ENCODE results near the gene OPRL1.

OPRL1 gene

DNA sequence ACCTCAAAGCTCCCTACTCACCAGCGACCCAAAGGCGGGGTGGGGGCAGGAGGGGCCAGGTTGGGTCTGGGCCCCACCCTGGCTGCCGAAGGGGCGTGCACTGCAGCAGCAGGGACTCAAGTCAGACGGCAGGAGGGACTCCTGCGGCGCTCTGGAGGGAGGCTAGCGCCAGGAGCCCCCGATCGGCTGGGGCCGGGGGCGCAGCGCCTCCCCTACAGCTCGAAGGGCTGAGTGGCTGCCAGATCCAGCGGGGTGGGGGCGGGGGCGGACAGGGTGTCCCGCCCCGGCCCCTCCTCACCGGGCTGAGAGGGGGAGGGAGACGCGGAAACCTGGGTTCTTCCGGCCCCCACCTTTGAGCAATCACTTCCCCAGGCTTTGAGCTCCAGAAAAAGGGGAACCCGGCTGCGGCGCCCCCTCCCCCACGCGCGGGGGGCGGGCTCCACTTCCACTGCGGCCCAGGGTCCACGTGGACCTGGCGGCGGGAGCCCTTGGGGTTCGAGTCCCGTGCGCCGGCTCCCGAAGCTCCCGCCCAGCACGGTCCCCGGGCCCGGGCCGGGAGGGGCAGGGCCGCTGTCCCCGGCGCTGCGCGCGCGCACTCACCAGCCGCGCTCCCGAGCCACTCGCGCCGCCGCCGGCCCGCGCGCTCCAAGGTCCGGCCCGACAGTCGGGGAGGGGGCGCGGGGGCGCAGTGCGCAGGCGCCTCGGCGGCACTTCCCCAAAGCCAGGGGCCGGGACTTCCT is 439 bp upstream of the OPRL1 start, which contains the start of gene RGS19:
RGS19 (minus strand) TSS at position 246 of the 740 bp plus-strand sequence. CDS start 2,632 bp downstream, outside the sequence.
- peak within 1 kb of the TSS; percentile 66 for H3K4me3 ChIP-seq (ENCODE audit: low read depth, low read length)
- TF ChIP-seq, protein P1, sequence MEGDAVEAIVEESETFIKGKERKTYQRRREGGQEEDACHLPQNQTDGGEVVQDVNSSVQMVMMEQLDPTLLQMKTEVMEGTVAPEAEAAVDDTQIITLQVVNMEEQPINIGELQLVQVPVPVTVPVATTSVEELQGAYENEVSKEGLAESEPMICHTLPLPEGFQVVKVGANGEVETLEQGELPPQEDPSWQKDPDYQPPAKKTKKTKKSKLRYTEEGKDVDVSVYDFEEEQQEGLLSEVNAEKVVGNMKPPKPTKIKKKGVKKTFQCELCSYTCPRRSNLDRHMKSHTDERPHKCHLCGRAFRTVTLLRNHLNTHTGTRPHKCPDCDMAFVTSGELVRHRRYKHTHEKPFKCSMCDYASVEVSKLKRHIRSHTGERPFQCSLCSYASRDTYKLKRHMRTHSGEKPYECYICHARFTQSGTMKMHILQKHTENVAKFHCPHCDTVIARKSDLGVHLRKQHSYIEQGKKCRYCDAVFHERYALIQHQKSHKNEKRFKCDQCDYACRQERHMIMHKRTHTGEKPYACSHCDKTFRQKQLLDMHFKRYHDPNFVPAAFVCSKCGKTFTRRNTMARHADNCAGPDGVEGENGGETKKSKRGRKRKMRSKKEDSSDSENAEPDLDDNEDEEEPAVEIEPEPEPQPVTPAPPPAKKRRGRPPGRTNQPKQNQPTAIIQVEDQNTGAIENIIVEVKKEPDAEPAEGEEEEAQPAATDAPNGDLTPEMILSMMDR (conservative IDR thresholded peaks at IDR 0.05; ENCODE audit: low read depth, low read length) = no peak
- DNase-seq (ENCODE audit: low read depth) = peak; percentile 42

DNA sequence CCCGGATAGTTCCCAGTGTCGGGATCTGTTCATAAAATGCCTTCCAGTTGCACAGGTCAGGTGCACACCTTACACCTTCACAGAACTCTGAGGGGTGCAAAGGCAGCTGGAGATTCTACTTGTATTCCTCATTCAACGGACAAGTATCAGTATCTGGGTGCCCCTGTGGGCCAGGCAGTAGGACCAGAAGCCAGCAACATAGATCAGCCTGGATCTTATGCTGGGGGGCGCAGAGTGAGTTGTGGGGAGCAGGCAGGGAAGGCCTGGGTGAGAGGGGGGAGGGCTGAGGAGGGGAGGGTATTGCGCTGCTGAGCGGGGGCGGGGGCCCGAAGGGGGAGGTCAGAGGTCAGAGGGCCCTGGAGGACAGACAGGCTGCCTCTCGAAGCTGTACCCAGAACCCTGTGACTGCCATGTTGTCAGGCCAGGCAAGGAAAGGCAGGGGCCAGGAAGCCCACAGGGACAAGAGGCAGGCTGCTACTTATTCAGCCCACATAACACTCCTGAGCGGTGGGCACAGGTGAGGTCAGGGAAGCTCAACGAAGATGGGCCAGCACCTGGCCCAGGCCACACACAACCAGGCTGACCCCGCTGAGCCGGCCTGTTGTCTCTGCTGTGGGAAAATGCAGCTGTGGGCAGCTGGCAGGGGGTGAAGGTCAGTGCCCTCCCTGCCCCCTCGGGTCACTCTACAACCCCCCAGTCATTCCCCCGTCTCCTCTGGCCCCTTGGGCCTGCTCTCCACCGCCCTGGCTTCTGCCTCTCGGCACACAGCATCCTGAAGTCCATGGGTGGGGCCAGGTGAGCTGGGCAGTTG is 1.1 kb downstream of the OPRL1 start:
- TF ChIP-seq, protein P1 (conservative IDR thresholded peaks at IDR 0.05; ENCODE audit: low read depth, low read length) = no peak
- DNase-seq (ENCODE audit: low read depth) = no peak
- H3K4me3 ChIP-seq (ENCODE audit: low read depth, low read length) = no peak overlapping the region

DNA sequence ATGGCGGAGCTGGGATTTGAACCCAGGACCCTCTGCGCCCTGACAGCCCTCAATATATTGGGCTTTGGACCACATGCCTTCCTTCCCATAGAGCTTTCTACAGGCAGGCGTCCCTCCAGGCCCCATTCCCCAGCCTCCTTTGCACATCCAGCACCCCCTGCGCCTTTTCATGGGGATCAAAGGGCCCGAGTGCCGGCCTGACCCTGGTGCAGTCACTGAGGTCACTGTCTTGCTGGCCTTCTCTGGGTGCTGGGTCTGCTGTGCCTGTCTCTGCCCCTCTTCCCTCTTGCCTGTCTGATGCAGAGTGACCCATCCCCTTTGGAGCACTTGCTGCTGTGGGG is 1.7 kb downstream of the OPRL1 start:
- no peak overlapping the region for H3K4me3 ChIP-seq (ENCODE audit: low read depth, low read length)
- no peak for DNase-seq (ENCODE audit: low read depth)
- TF ChIP-seq, protein P1 (conservative IDR thresholded peaks at IDR 0.05; ENCODE audit: low read depth, low read length) = no peak

DNA sequence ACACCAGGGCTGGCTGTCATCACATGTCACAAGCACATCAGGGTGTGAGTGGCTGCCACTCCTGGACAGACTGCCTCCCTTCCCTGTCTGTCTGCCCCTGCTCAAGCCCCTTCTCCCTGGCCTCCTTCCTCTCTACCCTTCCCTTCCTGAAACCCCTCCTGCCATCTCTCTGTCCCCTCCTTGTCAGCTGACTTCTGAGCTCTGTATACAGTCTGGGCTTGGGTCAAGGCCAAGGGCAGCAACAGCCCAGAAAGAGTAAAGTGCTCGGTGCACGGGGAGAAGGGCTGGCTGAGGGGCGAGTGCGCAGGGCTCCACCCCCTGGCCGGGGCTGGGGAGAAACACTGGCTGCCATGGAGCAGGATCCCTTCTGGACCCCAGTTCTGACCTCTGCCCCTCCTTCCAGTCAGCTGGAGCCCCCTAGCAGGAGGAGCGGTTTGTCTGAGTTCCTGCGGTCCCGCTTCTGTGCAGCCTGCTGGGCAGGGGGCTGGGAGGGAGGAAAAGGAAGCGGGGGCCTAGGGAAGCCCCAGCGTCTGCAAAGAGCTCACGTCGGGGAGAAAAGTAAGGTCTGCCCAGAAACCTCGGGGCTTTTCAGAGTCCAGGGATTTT is 2.3 kb downstream of the OPRL1 start:
- DNase-seq (ENCODE audit: low read depth) = no peak
- TF ChIP-seq, protein P1 (conservative IDR thresholded peaks at IDR 0.05; ENCODE audit: low read depth, low read length) = peak; percentile 1
- H3K4me3 ChIP-seq (ENCODE audit: low read depth, low read length) = no peak overlapping the region

DNA sequence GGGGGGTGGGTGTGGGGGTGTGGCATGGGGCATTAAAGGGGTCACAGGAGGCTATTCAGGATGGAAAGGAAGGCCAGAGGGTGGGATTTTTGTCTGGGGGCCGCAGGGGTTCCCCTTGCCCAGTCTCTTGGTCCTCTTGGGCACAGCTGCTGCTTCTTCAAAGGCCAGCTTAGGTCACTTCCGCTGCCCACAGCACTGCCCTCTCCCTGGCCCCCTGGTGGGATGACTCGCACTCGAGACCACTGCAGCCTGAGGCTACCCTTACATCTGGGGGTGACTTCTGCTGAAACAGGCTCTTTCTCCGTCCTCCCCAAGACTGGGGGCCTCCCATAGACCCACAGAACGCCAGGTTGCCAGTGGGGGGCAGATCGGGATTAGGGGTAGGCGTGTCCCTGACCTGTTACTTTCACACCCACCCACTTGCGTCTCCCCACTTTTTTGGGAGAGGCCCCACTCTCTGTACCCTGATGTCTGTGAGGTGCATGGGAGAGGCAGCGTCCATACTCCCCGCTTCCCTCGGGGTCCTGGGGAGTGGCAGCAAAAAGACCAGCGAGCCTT is 3.0 kb downstream of the OPRL1 start:
- no peak for DNase-seq (ENCODE audit: low read depth)
- no peak overlapping the region for H3K4me3 ChIP-seq (ENCODE audit: low read depth, low read length)
- TF ChIP-seq, protein P1 (conservative IDR thresholded peaks at IDR 0.05; ENCODE audit: low read depth, low read length) = no peak

DNA sequence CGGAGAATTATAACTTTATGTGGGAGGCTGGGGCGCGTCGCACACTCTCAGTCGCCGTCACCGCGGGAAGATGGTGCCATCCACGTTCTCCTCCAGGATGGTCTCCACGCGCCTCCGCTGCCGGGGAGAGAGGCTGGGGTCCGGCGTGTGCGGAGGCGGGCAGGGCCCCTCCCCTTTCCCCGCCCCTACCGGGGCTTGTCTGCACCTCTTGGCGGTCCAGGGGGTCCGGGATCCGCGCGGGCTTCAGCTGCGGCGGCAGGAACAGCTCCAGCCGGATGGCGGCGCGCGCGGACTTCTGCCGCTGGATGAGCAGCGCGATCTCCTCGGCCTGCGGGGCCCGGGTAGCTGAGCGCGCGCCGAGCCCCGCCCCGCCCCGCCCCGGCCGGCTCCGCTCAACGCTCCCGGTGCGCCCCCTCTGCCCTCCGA is 3.5 kb downstream of the OPRL1 start:
- TF ChIP-seq, protein P1 (conservative IDR thresholded peaks at IDR 0.05; ENCODE audit: low read depth, low read length) = peak; percentile 58
- DNase-seq (ENCODE audit: low read depth) = peak; percentile 75
- H3K4me3 ChIP-seq (ENCODE audit: low read depth, low read length) = peak overlapping the region; percentile 41
